ENCODE results near the gene STX3.

DNA sequence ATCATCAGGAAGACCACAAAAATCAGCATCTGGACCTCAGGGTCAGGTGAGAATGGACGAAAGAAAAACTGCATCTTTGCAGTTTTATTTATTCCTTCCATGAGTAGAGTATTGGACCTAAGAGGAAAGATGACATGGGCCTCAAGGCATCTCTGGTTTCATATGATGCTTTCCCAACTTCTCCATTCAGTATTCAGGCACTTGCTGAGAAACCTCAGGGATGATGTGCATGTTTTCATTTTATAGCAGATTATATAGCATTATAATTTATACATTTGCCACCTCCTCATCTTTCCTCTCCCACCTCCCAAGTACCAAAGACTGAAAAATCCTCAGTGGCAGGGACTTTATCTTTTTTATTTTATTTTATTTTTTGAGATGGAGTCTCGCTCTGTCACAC is 41.4 kb upstream of the STX3 start, which contains the start of gene OR10V1:
- TF ChIP-seq, protein P1, sequence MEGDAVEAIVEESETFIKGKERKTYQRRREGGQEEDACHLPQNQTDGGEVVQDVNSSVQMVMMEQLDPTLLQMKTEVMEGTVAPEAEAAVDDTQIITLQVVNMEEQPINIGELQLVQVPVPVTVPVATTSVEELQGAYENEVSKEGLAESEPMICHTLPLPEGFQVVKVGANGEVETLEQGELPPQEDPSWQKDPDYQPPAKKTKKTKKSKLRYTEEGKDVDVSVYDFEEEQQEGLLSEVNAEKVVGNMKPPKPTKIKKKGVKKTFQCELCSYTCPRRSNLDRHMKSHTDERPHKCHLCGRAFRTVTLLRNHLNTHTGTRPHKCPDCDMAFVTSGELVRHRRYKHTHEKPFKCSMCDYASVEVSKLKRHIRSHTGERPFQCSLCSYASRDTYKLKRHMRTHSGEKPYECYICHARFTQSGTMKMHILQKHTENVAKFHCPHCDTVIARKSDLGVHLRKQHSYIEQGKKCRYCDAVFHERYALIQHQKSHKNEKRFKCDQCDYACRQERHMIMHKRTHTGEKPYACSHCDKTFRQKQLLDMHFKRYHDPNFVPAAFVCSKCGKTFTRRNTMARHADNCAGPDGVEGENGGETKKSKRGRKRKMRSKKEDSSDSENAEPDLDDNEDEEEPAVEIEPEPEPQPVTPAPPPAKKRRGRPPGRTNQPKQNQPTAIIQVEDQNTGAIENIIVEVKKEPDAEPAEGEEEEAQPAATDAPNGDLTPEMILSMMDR (IDR thresholded peaks at IDR 0.05), result no peak
- TF ChIP-seq POLR2AphosphoS5 (IDR thresholded peaks at IDR 0.05), result no peak

Data from prostate gland (tissue), 2 donors.